Activated CD4-positive, alpha-beta T cell treated with anti-CD3 and anti-CD28 coated beads, Interleukin-2, amount 10 ng/mL, durations not matched to agents 24 days and 14 days (primary cell): Measurements from ENCODE around the gene NOTCH3. TPM values are rescaled to one million over a fixed set of nuclear protein-coding genes. Genes with fewer than 3 reads are reported as not detected.
A peak's percentile ranks its signal among the peaks of the same experiment; 100 is the strongest.

ENCODE experiments used
- DNase-seq: peaks from one replicate; pipeline ENCODE4 v3.0.0; 2022
- H3K27ac Mint-ChIP-seq: one replicate; pipeline ENCODE4 v1.8.0; 2022; ENCODE audit warnings: mild to moderate bottlenecking, mixed read lengths
- H3K27me3 Mint-ChIP-seq: one replicate; pipeline ENCODE4 v1.8.0; 2022; ENCODE audit warnings: mixed read lengths
- H3K36me3 Mint-ChIP-seq: one replicate; pipeline ENCODE4 v1.8.0; 2022; ENCODE audit warnings: low read depth, mild to moderate bottlenecking, mixed read lengths
- H3K4me1 Mint-ChIP-seq: one replicate; pipeline ENCODE4 v1.8.0; 2021; ENCODE audit warnings: mixed read lengths
- H3K4me3 Mint-ChIP-seq: one replicate; pipeline ENCODE4 v1.8.0; 2022; ENCODE audit warnings: mild to moderate bottlenecking, moderate library complexity, mixed read lengths
- H3K9me3 Mint-ChIP-seq: one replicate; pipeline ENCODE4 v1.8.0; 2021; ENCODE audit warnings: mixed read lengths
- intact Hi-C: fragments of 100-400 bp; cut with micrococcal nuclease; formaldehyde crosslinking; loops from one replicate; pipeline ENCODE4 v1.15.1; 2023
- total RNA-seq: library from RNA; stranded (reverse); gene quantifications from 2 replicates; pipeline ENCODE4 v1.2.3, GENCODE V29; 2022

NOTCH3 gene
- total RNA-seq, 1 donor from 2014 or later: not detected

DNA sequence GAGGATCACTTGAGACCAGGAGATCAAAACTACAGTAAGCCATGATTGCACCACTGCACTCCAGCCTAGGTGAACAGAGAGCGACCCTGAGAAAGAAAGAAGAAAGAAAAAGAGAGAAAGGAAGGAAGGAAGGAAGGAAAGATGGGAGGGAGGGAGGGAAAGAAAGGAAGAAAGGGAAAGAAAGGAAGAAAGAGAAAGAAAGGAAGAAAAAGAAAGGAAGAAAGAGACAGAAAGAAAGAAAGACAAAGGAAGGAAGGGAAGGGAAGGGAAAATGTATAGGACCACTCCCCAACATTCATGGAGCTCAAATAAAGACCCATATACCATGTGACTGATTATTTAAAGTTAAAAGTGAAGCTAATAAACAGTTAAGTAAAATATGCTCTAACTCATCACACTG lies 53.7 kb downstream of the NOTCH3 start:
- no peaks in the 10 kb centered on the region for H3K9me3 Mint-ChIP-seq
- intact Hi-C loops: no loop called here
- H3K4me3 Mint-ChIP-seq: no peak overlapping the region
- H3K4me1 Mint-ChIP-seq: peaks cover 4% of the 10 kb centered on the region
- no peak for DNase-seq
- H3K27ac Mint-ChIP-seq: no peak overlapping the region
- H3K36me3 Mint-ChIP-seq: no peaks in the 10 kb centered on the region
- peaks cover 2% of the 10 kb centered on the region for H3K27me3 Mint-ChIP-seq

- H3K27me3 Mint-ChIP-seq: peaks cover 2% of the 10 kb centered on the region
- no peak for DNase-seq
- H3K36me3 Mint-ChIP-seq: no peaks in the 10 kb centered on the region
- peaks cover 2% of the 10 kb centered on the region for H3K4me1 Mint-ChIP-seq
- no peak overlapping the region for H3K4me3 Mint-ChIP-seq
- no peak overlapping the region for H3K27ac Mint-ChIP-seq
- peaks cover 5% of the 10 kb centered on the region for H3K9me3 Mint-ChIP-seq
- intact Hi-C loops: no loop called here
Observed at GRCh38 chr19:15144046-15144646, 56.6 kb downstream of the NOTCH3 start.

GRCh38 chr19:15142313-15142712 lies 58.5 kb downstream of the NOTCH3 start:
- no peak for DNase-seq
- peaks cover 2% of the 10 kb centered on the region for H3K4me1 Mint-ChIP-seq

DNA sequence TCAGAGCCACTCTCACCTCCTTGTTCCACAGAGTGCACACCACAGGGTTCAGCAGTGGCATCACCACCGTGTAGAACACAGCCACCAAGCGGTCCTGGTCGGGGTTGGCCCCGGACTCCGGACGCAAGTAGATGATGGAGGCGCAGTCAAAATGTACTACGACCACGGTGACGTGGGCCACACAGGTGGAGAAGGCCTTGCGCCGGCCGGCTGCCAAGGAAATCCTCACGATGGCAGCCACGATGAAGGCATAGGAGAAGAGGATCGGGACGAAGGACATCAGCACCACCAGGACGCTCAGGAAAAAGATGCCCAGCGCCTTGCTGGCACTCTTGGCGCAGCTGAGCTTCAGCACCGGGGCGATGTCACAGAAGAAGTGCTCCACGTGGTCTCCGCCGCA lies 59.7 kb downstream of the NOTCH3 start:
- no peak overlapping the region for H3K4me3 Mint-ChIP-seq
- H3K27me3 Mint-ChIP-seq: peaks cover 1% of the 10 kb centered on the region
- peaks cover 12% of the 10 kb centered on the region for H3K9me3 Mint-ChIP-seq
- H3K27ac Mint-ChIP-seq: no peak overlapping the region
- intact Hi-C loops: no loop called here
- DNase-seq: no peak
- H3K4me1 Mint-ChIP-seq: no peaks in the 10 kb centered on the region
- no peaks in the 10 kb centered on the region for H3K36me3 Mint-ChIP-seq

More at GRCh38 chr19:15142313-15142712, 58.5 kb downstream of the NOTCH3 start:
- Mint-ChIP-seq H3K36me3 (no peaks in the 10 kb centered on the region), H3K9me3 (peaks cover 12% of the 10 kb centered on the region), H3K27ac (no peak overlapping the region), H3K27me3 (peaks cover 3% of the 10 kb centered on the region), H3K4me3 (no peak overlapping the region)
- intact Hi-C loops: no loop called here

DNA sequence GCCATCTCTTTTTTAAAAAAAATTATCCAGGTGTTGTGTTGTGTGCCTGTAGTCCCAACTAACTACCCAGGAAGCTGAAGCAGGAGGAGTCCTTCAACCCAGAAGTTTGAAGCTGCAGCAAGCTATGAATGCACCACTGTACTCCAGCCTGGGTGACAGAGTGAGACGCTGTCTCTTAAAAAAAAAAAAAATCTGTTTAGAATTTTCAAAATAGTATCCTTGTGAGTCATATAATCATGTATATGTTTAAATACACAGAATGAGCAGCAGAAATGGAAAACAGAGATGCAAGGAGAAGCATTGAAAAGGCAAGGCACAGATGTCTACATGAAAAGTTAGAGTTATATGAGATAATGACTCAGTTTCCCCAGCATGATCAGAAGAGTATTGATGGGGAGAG lies 62.4 kb downstream of the NOTCH3 start:
- Mint-ChIP-seq H3K27ac (no peak overlapping the region), H3K27me3 (peaks cover 1% of the 10 kb centered on the region), H3K9me3 (peaks cover 12% of the 10 kb centered on the region), H3K4me1 (no peaks in the 10 kb centered on the region), H3K4me3 (no peak overlapping the region), H3K36me3 (no peaks in the 10 kb centered on the region)
- intact Hi-C loops: no loop called here
- no peak for DNase-seq

GRCh38 chr19:15137777-15138176 lies 63.0 kb downstream of the NOTCH3 start:
- H3K27me3 Mint-ChIP-seq: peaks cover 1% of the 10 kb centered on the region
- H3K4me1 Mint-ChIP-seq: no peaks in the 10 kb centered on the region
- H3K27ac Mint-ChIP-seq: no peak overlapping the region
- H3K36me3 Mint-ChIP-seq: no peaks in the 10 kb centered on the region
- no peak overlapping the region for H3K4me3 Mint-ChIP-seq
- no peak for DNase-seq
- intact Hi-C loops: no loop called here
- H3K9me3 Mint-ChIP-seq: peaks cover 12% of the 10 kb centered on the region

DNA sequence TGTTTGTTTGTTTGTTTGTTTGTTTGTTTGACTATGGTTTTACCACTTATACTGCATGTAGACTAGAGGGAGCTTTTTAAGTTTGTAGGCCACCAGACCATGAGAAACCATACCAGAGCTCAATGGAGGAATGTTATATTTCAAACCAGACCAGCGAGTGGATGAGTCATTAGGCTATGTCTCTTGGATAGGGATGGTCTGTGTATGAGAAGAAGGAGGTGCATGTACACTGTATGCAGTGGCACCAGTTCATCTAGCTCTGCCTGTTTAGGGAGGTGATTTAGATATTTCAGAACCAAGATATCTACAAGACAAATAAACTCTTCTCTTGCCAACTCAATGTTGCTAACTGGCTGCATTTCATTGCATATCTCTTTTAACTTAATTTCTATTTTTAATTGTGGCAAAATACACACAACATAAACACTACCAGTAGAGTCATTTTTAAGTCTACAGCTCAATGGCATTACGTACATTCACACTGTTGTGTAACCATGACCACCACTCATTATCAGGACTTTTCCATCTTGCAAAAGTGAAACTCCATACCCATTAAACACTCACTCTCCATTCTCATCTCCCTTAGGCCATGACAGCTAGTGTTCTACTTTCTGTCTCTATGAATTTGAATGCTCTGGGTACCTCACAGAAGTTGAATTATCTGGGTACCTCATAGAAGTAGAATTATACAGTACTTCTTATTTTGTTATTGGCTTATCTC lies 64.4 kb downstream of the NOTCH3 start:
- Mint-ChIP-seq H3K4me1 (no peaks in the 10 kb centered on the region), H3K36me3 (no peaks in the 10 kb centered on the region), H3K27me3 (peaks cover 1% of the 10 kb centered on the region), H3K9me3 (peaks cover 12% of the 10 kb centered on the region), H3K4me3 (no peak overlapping the region), H3K27ac (no peak overlapping the region)
- intact Hi-C loops: no loop called here
- DNase-seq: no peak

DNA sequence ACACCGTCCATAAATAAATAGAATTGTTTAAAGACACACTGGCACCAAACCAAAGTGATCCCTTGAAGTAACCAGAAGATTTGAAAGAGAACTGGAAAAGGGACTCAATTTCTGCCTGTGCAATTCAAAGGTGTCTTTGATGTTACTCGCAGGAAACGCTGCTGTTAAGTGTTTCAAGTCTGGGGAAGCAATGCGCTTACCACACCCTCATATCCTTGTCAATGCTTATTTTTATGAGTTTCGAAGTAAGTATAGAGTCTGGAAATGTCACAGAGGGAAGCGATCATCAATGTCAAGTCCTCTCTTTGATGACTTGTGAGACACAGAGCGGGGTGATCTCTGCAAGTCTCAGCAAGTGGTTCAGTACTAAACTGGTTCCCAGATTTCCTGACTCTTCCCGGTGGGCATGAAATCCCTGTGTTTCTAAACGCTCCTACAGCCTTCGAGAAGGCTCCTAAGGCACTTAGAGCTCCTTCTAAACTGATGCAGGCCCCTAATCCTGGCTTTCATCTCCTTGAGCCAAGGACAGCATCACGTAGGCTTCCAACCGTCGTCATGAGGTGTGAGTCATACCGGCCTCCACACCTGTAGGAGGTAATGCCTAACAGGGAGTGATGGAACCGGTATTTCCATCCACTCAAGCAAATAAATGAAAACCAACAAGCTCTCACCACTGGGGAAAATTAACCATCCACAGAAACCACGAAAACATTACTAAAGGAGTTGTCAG lies 70.8 kb downstream of the NOTCH3 start:
- Mint-ChIP-seq H3K4me1 (peaks cover 23% of the 10 kb centered on the region), H3K36me3 (no peaks in the 10 kb centered on the region), H3K27me3 (no peaks in the 10 kb centered on the region), H3K9me3 (no peaks in the 10 kb centered on the region), H3K27ac (peak overlapping the region; percentile 93), H3K4me3 (peak overlapping the region; percentile 65)
- intact Hi-C loops: no loop called here
- DNase-seq: peak; percentile 70

DNA sequence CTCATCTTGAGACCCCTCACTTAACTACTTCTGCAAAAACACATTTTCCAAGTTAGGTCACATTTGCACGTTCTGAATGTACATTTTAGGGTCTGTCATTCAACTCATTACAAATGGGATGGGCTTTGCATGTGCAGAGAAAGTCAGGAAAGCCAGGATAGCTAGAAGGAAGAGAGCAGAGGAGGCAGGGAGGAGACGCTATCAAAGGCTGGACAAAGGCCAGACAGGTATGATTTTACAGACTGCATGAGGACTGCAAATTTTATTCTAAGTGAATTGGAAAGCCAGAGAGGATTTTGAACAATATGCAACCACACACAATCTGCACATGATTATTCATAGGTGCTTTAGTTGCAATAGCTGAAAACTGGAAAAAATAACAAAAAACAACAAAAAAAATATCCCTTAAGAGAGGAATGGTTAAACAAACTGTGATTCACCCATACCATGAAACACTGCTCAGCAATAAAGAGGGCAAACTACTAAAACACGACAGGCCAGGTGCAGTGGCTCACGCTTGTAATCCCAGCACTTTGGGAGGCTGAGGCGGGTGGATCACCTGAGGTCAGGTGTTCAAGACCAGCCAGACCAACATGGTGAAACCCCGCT lies 72.5 kb downstream of the NOTCH3 start:
- Mint-ChIP-seq H3K9me3 (no peaks in the 10 kb centered on the region), H3K4me3 (no peak overlapping the region), H3K4me1 (peaks cover 33% of the 10 kb centered on the region), H3K27ac (no peak overlapping the region), H3K27me3 (no peaks in the 10 kb centered on the region), H3K36me3 (peaks cover 2% of the 10 kb centered on the region)
- intact Hi-C loops: no loop called here
- DNase-seq: no peak

- H3K4me1 Mint-ChIP-seq: peaks cover 33% of the 10 kb centered on the region
- intact Hi-C loops: no loop called here
- no peaks in the 10 kb centered on the region for H3K27me3 Mint-ChIP-seq
- no peak overlapping the region for H3K27ac Mint-ChIP-seq
- peaks cover 10% of the 10 kb centered on the region for H3K36me3 Mint-ChIP-seq
- DNase-seq: no peak
- no peaks in the 10 kb centered on the region for H3K9me3 Mint-ChIP-seq
- no peak overlapping the region for H3K4me3 Mint-ChIP-seq
Observed at GRCh38 chr19:15126131-15126910, 74.5 kb downstream of the NOTCH3 start.

- Mint-ChIP-seq H3K9me3 (no peaks in the 10 kb centered on the region), H3K27me3 (no peaks in the 10 kb centered on the region), H3K27ac (peak overlapping the region; percentile 96), H3K4me3 (peak overlapping the region; percentile 92), H3K4me1 (peaks cover 32% of the 10 kb centered on the region), H3K36me3 (peaks cover 18% of the 10 kb centered on the region)
- peak; percentile 99 for DNase-seq
- intact Hi-C loops: loop anchor here (1.0 to 2.0 kb wide), 3 partner anchors 15 to 986 kb away; partner anchors contain the start of genes AKAP8 and RAB8A
Observed at GRCh38 chr19:15125232-15126067, 75.3 kb downstream of the NOTCH3 start.

DNA sequence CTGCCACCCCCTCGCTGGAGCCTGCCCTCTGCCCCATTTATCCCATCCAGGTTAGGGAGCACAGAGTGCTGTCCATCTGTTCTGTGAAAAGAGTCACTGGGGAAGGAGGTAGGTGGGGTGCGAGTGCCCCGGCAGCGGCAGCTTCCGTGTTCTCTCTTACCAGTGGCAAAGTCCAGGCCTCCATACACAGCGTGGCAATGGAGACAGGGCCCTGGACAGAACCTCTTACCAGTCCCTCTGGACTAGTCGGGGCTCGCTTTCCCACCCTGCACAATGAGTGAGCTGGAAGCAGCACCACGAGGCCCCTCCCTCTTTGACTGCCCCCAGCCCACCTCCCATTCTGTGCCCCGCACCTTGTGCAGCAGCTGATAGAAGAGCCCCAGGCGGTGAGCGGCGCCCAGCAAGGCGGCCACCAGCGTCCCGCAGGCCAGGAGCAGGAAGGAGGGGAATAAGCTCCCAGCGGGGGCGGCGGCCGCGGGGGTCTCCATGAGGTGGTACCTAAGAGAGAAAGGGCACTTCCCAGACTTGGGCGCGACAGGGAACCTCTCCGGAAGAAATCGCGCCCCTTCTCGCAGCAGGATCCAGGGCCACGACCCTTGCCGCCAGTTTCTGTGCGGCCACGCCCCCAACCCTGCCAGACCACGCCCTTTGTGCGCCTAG lies 76.1 kb downstream of the NOTCH3 start:
- Mint-ChIP-seq H3K4me1 (peaks cover 25% of the 10 kb centered on the region), H3K36me3 (peaks cover 24% of the 10 kb centered on the region), H3K27me3 (no peaks in the 10 kb centered on the region), H3K27ac (peak overlapping the region; percentile 96), H3K4me3 (peak overlapping the region; percentile 92), H3K9me3 (no peaks in the 10 kb centered on the region)
- no peak for DNase-seq
- intact Hi-C loops: loop anchor here (1.0 to 2.0 kb wide), 3 partner anchors 14 to 987 kb away; partner anchors contain the start of genes AKAP8 and RAB8A
